Left ventricle myocardium superior (tissue), 1 donor: ENCODE data around the gene MAPK8IP3. TPM values are rescaled to one million over a fixed set of nuclear protein-coding genes. Genes with fewer than 3 reads are reported as not detected.

Experiments
- ATAC-seq: fragments of 200-7000 bp; cut with Tn5 transposase; one replicate; pipeline ENCODE4 v1.9.1; 2020; ENCODE audit warnings: mild to moderate bottlenecking, moderate library complexity
- DNase-seq: peaks from one replicate; pipeline ENCODE4 v3.0.0-alpha.2; 2020
- intact Hi-C: fragments of 100-400 bp; cut with micrococcal nuclease; formaldehyde crosslinking; loops from one replicate; pipeline ENCODE4 v1.11.0; 2022
- long read RNA-seq: library from polyadenylated mRNA; unstranded; transcript quantifications from one replicate; pipeline ENCODE4 v2.0.0, GENCODE V29; 2021
- total RNA-seq: library from RNA; stranded (reverse); fragmentation: NEBNext Ultra II Directional; extraction: Animal tissue kit (Norgen Biotek cat#: 25700); gene quantifications from one replicate; pipeline ENCODE4 v1.2.1, GENCODE V29; 2021
- donor health status: DM: no; HTN: yes; CAD: no; lungs with severe emphysema.

Gene MAPK8IP3
- 80.3 TPM for total RNA-seq
- long read RNA-seq, full-length matches to known transcripts: 1 of 38 reads
- long read RNA-seq, partial matches to known transcripts: 35 of 38 reads
- long read RNA-seq, other reads (novel, unspliced or antisense): 2 of 38 reads

DNA sequence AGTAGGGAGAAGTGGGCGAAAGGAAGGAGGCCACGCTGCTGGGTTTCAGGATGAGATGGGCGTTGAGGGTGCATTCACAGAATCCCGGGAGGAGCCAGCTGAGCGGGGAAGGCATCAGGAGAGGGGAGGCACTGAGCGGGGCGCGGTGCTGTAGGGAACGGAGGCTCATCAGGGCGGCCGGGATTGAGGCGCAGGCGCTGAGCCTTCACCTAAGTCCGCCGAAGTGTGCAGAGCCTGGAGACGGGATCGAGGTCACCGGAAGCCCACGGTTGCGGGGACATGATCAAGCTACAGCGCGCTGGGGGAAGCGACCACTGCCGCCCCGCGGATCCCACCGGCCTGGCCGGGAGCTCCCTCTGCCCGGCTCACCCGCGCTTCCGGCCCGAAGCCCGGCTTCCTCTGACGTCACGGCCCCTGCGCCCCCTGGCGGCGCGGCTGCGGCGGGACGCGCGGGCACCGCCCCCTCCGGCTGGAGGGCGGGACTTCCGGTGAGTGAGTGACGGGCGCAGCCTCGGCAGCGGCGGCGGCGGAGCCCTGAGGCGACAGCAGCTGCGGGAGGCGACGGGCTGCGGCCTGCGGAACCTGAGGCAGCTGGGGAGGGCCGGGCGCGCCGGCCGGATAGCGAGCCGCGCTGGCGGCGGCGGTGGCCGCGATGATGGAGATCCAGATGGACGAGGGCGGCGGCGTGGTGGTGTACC is at the start of gene MAPK8IP3:
TSS of gene MAPK8IP3 (plus strand) at position 508 of the 698 bp plus-strand sequence. CDS start at position 653, 145 bp downstream.
- ATAC-seq (peak; percentile 93), DNase-seq (peak; percentile 96)
- intact Hi-C loops: no loop called here

DNA sequence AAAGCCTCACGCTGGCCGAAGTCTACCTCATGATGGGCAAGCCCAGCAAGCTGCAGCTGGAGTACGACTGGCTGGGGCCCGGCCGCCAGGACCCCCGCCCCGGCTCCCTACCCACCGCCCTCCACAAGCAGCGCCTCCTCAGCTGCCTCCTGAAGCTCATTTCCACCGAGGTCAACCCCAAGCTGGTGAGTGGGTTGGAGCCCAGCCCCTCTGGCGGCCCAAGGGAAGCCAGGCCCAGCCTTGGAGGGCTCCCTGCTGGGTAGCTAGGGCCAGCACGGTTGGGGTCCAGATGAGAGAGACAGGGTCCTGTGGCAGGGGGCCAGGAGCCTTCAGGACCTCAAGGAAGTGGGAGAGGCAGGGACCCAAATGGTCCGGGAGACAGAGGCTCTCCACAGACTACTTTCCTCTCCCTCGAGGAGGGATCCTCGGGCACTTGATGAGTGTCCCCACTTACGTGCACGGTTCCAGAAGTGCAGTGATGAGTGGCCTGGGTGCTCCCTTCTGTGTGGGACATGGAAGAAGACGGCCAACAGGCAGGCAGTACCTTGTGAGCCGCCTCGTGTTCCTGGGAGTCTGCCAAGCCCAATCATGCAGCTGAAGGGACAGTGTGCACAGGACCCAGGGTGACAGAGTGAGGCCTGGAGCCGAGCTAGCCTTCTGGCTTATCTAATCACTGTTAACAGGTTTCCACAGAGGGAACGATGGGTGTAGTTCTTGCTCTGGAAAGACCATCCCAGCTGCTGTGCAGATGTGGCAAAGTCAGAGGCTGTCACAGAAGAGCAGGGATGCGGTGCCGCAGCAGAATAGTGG is 49.0 kb upstream of the MAPK8IP3 start:
- intact Hi-C loops: no loop called here
- ATAC-seq: peak; percentile 96
- DNase-seq: peak; percentile 86

DNA sequence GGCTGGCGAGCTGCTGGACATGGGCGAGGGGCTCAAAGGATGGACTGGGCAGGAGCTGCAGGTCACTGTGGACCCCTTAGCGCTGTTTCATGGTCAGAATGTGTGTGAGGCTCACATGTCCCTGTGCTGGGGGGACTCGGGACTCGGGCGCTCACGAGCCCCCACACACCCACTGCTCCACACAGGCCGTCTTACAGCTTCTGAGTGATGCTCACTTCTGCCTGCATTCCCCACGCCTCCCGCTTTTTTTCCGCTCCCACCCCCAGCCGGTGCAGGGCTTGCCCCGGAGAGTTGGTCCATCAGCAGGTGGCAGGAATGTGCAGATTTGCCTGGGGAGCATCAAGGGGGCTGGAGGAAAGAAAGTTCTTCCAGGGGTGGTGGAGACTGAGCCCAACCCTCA is 48.2 kb upstream of the MAPK8IP3 start:
- ATAC-seq (no peak), DNase-seq (no peak)
- intact Hi-C loops: no loop called here

GRCh38 chr16:1659031-1659430 is 47.0 kb upstream of the MAPK8IP3 start:
- ATAC-seq (no peak), DNase-seq (no peak)
- intact Hi-C loops: no loop called here

GRCh38 chr16:1661826-1662225 is 44.2 kb upstream of the MAPK8IP3 start:
- ATAC-seq: no peak
- intact Hi-C loops: no loop called here
- DNase-seq: no peak

DNA sequence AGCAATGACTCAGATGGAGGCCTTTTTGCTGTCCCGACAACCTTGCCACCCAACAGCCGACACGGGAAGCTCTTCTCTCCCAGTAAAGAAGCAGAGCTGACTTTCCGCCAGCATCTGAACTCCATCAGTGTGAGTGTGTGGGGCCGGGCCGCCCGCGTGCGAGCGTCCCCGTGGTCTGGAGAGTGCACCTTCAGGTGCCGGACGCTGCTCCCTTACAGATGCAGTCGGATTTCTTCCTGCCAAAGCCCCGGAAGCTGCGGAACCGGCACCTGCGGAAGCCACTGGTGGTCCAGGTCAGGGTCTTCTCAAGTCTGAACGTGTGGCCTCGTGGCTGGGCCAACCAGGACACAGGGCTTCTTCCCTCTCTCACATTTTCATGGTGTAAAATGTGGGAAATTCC is 43.5 kb upstream of the MAPK8IP3 start:
- ATAC-seq (no peak), DNase-seq (no peak)
- intact Hi-C loops: no loop called here

- intact Hi-C loops: no loop called here
- DNase-seq (no peak), ATAC-seq (no peak)
These were observed 40.2 kb upstream of the MAPK8IP3 start for GRCh38 chr16:1665829-1666228.

DNA sequence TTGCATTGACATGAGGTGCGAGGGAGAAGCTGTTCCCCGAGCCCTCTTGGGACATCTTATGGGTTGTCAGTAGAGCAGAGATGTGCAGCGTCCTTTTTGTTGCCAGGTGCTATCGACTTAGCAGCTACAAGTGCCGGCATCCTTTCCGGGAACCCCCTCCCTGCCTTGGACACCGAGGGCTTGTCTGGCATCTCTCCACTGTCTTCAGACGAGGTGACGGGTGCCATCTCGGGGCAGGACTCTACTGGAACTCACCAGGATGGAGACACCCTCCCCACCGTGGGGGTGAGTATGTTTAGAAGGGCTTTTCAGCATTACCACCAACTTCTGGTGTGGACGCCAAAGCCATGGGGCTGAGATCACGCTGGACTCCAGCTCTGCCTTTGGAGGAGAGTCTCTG is 39.7 kb upstream of the MAPK8IP3 start:
- no peak for DNase-seq
- intact Hi-C loops: no loop called here
- no peak for ATAC-seq

GRCh38 chr16:1667271-1667670 is 38.7 kb upstream of the MAPK8IP3 start:
- ATAC-seq (no peak), DNase-seq (no peak)
- intact Hi-C loops: no loop called here

DNA sequence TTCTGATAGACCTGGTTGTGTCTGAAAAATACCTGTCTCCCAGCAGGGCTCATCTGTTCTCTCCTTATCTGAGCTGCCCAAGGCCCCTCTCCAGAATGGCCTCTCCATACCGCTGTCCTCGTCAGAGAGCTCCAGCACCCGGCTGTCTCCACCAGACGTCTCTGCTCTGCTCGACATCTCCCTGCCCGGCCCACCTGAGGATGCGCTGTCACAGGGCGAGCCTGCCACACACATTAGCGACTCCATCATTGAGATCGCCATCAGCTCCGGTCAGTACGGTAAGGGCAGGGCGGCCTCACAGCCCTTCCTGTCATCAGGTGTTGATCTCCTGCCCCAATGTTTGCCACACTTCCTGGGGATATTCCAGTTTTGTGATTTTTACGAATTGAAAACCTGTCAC is 38.1 kb upstream of the MAPK8IP3 start:
- intact Hi-C loops: no loop called here
- DNase-seq (no peak), ATAC-seq (no peak)

GRCh38 chr16:1668612-1669319 is 37.2 kb upstream of the MAPK8IP3 start:
- no peak for DNase-seq
- ATAC-seq: no peak
- intact Hi-C loops: no loop called here

DNA sequence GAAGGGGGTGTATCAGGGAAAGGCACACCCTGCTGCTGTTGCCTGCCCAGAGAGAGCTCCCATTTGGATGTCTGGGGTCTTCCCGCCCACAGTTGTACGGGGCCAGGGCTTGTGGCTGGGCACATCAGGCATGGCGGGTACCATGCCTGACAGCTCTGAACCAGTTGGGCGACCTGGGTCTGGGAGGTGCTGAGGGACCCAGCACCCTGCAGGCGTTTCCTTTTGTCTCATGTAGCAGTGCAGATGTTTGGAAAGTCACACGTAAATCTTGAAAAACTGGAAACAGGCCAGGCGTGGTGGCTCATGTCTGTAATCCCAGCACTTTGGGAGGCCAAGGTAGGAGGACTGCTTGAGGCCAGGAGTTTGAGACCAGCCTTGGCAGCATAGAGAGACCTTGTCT is 36.3 kb upstream of the MAPK8IP3 start:
- intact Hi-C loops: no loop called here
- DNase-seq: no peak
- no peak for ATAC-seq

GRCh38 chr16:1670371-1670770 is 35.6 kb upstream of the MAPK8IP3 start:
- no peak for ATAC-seq
- DNase-seq: no peak
- intact Hi-C loops: no loop called here

- ATAC-seq (no peak), DNase-seq (no peak)
- intact Hi-C loops: no loop called here
These were observed 35.1 kb upstream of the MAPK8IP3 start for GRCh38 chr16:1670866-1671265.

DNA sequence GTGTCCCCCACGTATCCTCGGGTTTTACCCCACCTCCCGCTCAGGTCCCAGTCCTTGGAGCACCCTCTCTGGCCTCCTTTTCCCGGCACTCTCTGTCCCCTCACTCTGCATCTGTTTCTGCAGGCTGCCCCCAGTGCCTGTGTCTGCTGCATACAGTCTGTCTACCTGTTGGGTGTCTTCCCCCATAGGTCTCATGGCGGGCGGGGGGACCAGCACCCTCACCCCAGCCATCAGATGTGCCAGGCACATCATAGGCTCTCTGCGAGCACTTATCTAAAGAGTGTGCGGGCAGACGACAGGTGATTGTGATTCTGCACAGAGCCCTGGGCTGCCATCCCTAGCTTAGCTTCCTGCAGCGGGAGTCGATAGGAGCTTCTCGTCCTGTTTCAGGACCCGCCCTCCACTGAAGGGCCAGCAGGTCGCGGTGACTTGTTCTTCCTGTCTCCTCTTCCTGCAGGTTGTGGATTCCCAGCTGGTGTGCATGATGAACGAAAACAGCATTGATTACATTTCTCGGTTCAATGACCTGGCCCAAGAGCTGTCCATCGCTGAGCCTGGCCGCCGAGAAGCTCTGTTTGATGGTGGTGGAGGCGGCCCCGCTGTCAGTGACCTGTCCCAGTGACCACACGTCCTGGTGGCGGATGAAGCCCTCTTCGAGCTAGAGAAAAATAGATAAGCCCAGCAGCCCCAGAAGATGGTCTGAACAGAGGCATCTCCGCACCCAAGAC is 32.4 kb upstream of the MAPK8IP3 start:
- ATAC-seq (no peak), DNase-seq (no peak)
- intact Hi-C loops: no loop called here

- intact Hi-C loops: no loop called here
- DNase-seq (no peak), ATAC-seq (no peak)
These were observed 31.7 kb upstream of the MAPK8IP3 start for GRCh38 chr16:1674306-1674705.

GRCh38 chr16:1674751-1675664 is 31.0 kb upstream of the MAPK8IP3 start:
- ATAC-seq: no peak
- DNase-seq: no peak
- intact Hi-C loops: no loop called here

DNA sequence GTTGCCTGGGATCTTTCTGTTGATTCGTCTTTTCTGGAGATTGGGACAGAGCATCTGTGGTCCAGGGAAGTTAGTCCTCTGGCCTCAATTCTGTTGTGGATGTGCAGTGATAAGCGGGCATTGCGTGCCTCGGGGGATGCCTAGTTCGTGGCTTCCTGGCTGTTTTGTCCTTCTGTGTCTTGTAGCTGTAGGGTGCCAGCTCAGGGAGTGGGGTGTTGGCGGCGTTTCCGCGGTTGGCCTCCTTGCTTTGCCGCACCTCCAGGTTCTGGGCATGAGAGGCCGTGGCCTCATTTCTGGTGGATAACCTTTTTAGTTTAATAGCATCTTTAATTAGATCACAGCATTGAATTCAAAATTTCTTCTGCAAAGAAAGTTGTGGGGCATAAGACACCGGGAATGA is 29.3 kb upstream of the MAPK8IP3 start:
- intact Hi-C loops: no loop called here
- ATAC-seq (no peak), DNase-seq (no peak)
